Dermis microvascular lymphatic vessel endothelial cell (primary cell): ENCODE results near the gene BMPER. TPM values are rescaled to one million over a fixed set of nuclear protein-coding genes. Genes with fewer than 3 reads are reported as not detected.

Source experiments
- DNase-seq, 2 donors: peaks; one replicate each; pipeline versions ENCODE4 v3.0.0 to v3.0.0-alpha.2; 2010; ENCODE audit warnings: low read depth in 2 of 2
- total RNA-seq: library from RNA; depleted of rRNA; stranded (reverse); fragments of >200 nt; gene quantifications from 2 replicates; pipeline ENCODE4 v1.2.1, GENCODE V29; 2014

The BMPER gene
- total RNA-seq, 1 donor from 2014 or later, result 0.13 TPM

DNA sequence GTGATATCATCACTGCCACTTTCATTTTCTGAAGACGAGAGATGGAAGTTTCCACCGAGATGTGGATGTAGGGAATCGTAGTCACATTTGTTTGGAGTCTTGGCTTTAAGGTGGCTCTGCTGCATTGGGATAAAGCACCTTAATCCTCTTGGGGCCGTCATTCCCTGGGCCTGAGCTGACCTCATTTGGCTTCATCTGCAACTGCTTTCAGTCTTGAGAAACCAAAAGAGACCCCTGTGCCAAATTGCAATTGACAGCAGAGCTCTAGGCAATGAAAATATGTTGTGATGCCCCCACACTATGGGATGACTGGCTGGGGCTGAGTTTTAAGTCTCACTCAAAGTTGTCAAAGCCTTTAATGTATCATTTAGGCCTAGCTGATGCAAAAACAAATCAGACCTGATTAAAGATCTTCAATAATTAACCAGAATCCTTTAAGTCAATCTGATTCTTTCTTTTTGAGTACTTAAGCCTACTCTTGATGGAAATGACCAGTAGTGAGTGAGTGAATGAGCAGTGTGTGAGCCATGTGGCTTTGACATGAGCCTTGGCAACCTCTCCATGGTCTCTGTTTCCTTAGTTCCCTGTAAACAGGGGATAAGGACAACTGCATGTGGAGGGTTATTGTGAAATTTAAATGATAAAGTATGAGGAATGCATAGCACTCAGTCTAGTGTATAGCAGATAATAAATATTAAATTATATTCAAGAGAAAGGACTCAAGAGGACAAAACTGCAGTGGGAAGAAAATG, 155.0 kb downstream of the BMPER start:
- no peak for DNase-seq

DNA sequence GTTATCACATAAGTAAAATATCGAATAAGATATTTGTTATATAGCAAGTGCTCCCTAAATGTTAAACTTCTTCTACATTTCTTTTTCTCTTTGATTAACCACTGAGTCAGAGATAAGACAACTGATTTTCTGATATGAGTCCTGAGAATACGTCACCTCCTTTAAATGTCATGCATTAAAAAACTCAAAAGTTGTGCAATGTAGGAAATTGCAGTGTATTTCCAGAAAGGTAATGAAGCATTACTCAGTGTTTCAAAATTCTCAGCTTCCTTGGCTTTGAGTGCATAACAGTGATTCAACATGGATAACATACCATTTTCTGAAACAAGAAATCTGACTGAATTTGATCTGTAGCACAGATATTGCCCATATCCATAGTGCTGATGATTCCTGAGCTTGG, 155.8 kb downstream of the BMPER start:
- DNase-seq, result peak in 1 of 2 donors; percentile 5

DNA sequence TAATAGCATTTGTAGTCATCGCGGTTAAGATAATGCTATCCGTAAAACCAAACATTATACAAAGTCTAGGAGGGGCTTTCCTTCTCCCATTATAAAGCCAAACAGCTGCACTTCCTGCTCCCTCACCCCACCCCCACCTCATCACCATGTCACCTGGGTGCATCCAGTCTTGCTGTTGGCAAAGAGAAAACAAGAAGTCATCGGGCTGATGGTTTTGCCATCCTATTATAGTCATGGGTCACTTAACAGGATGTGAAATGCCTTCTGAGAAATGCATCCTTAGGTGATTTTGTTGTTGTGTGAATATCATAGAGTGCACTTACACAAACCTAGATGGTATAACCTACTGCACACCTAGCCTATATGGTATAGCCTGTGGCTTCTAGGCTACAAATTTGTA, 157.0 kb downstream of the BMPER start:
- no peak for DNase-seq

DNA sequence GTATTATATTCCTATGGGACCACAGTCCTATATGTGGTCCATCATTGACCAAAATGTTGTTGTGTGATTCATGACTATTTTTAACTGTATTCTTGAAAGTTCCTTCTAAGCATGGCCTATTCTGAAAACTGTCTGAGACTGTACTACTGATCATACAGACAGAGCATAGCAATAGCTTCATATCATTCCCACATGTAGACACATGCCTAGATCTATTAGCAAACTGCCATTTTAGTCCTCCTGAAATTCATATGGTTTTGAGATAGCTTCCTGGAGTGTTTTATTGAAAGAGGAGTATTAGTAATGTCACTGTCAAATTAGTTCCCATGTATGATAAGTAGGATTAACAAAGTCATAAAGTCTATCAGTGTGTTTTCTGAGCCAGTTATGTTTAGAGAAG, 157.5 kb downstream of the BMPER start:
- DNase-seq, result no peak

DNA sequence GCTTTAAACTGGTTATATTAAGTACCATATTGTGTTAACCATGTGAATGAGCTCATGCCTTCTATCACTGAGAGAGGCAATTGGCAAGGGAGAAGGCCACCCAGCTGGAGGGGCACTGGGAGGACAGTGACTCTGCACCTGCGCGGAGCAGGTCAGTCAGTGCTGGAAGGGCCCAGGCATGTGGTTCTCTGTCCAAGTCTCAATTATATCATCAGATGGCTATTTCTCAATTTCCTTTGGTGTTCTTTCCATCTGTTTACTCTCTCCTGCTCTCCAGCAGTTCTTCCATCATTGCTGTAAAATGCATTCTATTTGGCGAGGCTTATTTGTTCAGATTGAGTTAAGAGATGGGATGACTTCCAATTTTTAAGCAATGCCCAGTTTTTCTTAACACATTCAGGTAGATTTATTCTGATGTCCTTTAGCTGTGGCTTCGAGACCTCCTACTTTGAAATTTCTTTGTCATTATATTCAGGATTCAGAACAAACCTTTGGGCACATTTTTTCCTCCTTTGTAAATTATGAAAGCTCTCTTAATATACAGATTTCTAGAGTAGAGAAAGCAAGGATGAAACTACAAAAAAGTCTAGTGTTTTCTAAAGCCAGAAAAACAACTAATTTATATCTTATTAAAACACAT, 159.3 kb downstream of the BMPER start:
- DNase-seq, result no peak

DNA sequence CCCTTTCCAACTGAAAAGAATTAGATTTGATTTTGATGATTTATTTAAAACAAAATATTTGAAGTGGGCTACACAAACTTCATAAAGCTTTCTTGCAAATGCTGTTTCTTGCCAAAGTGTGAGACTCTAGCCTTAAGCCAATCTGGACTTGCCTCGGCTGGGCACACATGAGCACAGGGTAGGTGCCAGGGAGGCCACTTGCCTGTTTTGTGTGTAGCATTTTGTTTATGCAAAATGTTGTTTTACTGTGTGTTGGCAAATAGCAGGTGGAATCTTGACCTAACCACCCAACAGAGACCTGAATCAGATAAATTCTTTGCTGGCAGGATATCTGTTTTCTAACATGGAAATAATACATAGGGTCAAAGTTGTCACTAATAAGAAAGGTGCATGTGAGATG, 161.1 kb downstream of the BMPER start:
- DNase-seq, result no peak

DNA sequence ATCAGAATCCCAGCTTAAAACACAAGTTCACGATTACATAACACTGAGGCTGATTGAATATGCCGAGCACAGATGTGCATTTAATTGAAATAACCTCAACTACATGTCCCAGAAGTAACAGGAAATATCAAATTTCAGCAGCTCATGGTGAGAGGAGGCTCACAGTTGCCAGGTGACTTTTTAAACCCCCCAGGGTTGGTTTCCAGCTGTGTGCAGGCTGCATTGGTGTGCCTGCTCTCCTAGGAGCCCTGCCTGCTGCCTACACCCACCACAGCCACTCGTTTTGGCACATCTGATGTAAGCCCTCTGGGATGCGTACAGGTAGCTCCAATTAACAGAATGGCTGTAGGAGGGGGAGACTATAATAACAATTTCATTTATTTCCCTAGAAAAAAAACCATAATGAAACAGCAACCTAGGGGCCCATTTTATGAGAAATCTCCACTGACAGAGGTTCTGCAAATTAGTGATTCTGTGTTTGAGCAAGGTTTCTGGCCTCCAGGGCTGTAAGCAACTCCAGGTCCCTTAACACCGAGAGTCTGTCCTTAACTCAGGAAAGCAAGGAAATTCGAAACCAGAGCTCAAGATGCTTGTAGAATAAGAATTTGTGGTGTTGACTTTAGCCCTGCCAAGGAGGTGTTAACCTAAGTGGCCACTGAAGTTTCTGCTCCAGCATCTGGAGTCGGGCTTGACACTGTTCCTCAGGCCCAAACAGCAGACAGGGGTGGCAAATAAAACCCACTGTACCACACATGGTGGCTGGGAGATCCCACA, 161.9 kb downstream of the BMPER start:
- no peak for DNase-seq

DNA sequence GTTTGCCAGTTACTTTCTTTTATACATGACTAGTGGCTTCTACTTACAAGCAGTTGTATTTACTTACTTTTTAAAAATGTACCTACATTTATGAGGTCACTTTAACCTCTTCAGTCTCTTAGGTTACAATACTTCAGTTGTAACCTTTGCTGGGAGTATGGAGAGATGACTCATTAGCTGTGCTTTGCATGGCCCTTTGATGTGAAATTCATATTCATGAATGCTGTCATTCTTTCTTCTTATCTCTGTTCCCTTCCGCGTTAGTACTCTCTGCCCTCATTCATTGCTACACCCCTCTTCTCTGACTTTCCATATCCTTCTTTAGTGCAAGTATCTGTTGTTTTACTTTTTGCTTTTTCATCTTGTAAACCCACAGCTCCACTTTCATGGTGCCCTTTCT, 164.3 kb downstream of the BMPER start:
- peak in 1 of 2 donors; percentile 33 for DNase-seq

DNA sequence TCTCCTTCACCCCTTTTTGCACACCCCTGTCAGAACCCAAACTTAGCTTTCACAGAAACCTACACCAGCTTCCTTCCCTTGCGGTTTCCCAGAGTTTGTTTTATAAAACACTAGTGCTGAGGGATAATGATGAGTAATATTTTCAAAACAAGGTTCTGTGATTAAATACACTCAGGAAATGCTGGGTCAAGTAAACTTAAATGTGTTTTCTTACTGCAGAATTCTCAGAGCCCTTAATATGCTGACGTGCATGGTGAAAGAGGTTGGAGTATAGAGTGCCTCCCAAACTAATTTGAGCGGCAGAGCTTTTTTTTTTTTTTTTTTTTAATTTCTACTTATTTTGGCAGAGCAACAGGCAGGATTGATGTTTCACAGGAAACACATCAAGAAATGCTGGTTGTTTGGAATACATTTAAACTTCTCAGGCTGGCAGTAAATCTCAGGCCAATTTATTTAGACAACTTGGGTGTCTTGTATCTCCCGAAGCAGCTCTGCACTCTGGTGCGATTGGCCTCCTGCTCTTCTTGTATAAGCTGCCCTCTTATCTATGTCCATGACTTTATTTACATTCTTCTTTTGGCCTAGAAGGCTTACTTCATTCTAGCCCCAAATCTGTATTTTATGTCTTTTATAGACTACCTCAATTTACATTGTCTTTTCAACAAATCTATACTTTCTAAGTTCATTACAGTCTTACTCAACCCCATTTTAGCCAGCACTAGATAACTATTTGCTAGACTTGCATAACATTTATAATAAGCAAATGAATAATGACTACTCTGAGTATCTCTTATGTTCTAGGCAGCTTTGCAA, 165.4 kb downstream of the BMPER start:
- peak in 1 of 2 donors; percentile 28 for DNase-seq

DNA sequence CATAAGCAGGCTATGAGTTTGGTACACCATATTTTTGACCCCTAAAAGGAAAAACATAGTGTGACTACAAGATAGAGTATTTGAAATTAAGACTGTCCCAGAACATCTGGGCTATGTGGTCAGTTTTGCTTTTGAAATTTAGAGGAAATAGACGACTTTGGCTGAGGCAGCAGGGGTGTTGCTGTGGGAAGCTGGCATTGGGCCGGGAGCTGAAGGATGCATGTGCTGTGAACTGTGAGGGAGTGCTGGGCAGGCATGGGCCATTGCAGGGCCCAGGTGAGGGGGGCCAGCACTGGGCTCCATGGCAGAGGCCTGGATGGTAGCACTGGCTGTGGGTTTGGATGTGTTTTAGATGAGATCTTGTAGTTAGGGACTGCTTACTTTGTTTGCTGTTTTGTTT, 168.3 kb downstream of the BMPER start:
- DNase-seq, result no peak

DNA sequence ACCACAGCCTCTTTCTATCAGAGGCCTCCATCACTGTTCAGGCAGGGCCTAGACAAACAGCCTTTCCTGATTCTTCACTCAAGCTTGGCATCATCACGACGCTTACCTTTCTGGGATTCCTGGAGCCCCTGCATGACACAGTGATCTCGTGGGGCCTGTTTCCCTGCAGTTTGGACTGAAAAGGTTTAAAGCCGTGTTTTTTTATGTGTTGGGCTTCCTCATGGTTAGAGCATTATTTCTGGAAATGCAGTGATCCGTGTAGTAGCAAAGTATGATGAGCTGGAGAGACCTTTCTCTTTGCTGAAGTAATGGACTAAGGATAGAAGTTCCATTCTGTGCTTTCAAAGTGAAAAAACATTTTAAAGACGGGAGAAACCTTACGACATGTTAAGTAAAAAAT, 169.1 kb downstream of the BMPER start:
- DNase-seq, result no peak

DNA sequence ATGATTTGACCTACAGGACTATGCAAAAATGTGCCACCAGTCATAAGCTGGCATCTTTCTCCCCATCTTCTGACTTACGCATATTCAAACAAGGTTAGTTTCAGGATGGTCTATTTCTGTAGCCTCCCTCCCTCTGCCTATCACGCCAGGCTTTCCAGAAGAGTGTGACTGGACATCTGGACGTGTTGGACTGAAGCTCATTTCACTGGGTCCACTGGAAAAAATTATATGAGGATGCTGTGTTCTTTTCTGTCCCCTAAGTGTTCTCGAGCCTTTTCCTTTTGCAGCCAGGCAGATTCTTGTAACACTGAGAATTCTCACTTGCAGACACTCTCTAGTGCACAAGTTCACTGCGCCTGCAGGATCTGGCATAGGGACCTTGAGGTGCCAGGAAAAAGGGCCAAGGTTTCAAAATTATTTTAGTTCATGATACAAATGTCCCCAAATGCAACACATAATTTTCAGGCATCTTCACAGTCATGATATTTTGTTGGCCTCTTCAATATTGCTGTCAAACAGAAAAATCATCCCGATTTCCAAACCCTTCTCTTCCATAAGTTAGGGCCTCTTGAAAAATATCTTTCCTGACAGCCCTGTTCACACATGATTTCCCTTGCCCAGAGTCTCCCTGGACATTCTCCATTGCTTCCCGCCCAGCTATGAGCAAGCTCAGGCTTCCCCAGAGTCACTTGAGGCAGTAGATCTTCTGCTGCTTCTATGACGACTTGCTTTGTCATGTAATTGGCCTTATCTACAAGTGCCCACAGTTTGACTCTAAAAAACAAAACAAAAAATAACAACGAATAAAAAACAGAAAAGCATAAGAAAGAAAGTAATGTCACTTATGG, 170.4 kb downstream of the BMPER start:
- no peak for DNase-seq

DNA sequence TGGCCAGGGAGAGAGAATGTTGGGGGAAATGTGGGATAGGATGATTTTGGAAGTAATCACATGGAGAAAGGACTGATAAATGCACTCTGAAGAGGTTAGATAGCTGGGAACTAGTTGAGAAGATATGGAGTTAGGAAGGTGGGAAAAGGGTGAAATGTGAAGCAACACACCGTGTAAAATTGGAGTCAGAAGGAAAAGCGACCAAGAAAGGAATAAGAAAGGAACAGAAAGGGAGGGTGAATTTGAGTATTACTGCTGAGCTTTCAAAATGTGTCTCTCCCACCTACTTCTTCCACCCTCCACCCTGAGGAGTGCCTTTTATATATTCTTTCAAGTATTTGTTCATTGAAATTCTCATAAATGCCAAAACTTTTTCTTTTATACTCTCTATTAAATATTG, 171.8 kb downstream of the BMPER start:
- no peak for DNase-seq

DNA sequence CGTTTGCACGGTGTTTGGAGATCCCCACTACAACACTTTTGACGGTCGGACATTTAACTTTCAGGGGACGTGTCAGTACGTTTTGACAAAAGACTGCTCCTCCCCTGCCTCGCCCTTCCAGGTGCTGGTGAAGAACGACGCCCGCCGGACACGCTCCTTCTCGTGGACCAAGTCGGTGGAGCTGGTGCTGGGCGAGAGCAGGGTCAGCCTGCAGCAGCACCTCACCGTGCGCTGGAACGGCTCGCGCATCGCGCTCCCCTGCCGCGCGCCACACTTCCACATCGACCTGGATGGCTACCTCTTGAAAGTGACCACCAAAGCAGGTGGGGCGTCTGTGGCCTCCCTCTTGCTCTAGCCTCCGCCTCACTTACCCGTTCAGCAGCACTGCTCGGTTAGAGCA, 173.5 kb downstream of the BMPER start:
- no peak for DNase-seq

DNA sequence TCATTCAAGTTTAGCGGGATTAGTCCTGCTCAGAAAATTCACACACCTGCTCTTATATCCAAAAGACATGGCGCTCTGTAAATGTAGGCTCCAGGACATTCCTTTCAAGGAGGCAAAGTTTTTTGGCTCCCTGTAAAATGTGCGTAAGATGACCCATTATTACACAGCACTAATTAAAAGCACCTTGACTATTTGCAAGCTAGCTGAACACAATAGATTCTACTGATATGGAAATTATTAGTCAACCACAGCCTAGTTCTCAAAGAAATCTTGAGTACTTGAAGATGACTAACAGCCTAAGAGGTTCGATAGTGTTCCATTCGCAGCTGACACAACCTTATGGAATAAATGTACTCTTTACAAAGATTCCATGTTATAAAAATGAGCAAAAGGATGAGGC, 175.2 kb downstream of the BMPER start:
- no peak for DNase-seq

DNA sequence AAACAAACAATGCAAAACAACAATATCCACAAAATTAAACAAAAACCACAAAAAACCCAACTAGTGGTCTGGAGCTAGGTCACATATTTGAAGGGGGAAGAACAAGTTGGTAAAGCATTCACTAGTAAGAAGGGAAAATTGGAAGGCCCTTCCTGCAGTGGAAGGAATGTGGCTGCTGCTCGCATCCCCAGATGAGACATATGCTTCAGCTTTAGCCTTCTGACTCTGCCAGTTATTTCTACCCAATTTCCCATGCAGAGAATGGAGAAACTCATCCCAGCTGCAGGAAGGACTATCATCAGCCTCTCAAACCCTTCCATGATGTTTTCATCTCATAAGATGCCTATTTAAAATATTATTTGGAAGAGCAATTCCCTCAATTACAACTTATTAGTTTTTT, 176.6 kb downstream of the BMPER start:
- no peak for DNase-seq

DNA sequence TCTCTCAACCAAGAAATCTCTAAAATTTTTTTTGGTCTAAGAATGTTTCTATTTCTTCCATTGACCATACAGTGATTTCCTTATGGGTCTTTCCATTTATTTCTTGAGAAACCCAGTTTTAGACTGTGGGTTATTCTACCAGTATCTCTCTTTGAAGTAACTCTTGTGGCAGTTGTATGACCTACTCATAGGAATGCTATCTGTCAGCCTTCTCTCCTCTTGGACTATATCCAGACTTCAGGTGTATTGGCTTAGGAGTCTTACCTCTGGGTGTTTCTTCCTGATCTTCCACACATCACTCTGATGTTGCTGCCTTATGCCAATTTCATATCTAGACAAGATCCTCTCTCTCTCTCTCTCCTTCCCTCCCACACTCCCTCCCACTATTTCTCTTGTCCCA, 178.1 kb downstream of the BMPER start:
- DNase-seq, result no peak

DNA sequence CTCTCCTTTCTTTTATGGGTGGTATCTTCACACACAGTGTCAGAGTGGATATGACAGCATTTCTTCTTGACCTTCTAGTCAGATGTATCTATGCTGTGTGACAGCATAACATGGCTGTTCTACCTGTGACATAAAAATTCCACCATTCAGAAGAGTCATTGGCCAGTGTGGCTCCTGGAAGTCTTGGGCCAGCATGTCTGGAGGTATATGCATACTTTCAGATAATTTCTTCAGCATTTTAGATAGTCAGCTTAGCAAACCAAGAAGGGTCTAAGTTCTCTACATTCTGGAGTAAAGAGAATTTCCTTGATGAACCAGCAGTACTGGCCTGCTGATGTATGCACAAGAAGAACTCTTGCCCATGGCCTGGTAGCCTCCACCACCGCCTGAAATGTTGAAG, 179.3 kb downstream of the BMPER start:
- DNase-seq, result no peak

DNA sequence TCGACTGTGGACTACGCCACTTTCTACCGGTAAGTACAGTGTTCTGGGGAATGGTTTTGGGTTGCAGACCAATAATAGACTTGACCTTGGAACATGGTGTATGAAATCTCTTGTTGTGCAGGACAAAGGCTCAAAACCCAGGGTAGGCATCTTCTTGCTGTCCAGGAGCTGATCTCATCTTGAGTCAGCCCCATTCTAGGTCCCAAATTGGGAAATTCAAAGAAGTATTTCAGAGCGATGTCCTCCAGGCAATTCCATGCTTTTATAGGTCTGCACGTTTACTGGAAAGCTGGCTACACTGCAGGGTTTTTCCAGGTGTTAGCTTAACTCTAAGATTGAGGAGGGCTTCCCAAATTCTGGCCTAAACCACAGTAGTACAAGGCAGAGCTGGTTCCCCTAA, 180.7 kb downstream of the BMPER start:
- no peak for DNase-seq

DNA sequence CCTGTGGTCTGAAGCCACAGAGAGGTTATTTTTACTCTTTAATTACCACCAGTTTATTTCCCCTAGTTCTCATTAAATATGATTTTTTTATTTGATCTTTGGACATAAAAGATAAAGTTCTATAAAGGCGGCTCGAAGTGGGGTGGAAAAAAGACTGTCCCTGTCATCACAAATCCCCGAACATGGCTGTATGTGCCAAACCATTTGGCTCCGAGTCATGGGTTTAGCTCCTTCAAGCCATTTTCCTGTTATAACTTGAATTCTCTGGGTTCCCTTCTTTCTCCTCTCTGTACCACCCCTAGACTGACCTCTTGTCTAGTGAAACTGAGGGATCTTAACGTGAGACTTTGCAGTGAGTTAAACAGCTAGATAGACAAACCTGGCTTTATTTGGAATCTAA, 181.6 kb downstream of the BMPER start:
- DNase-seq, result no peak
